NOMO-1 (cell line): ENCODE measurements around the gene LRRTM3.
A peak's percentile ranks its signal among the peaks of the same experiment; 100 is the strongest.

Experiments used
- DNase-seq, 2 experiments: peaks; one replicate each; lab custom pipeline; 2025; ENCODE audit not compliant: unreplicated experiment in 2 of 2; lab: John Stamatoyannopoulos, UW

The LRRTM3 gene

GRCh38 chr10:66925896-66926715 lies at the start of gene LRRTM3:
Gene LRRTM3 (plus strand): TSS chr10:66926036.
- DNase-seq, result peak; percentile 27 to 68

- no peak for DNase-seq
Measured at GRCh38 chr10:66877361-66877760, 48.5 kb upstream of the LRRTM3 start.

GRCh38 chr10:66880292-66880691 lies 45.5 kb upstream of the LRRTM3 start:
- no peak for DNase-seq

- no peak for DNase-seq
Measured at GRCh38 chr10:66880826-66881225, 45.0 kb upstream of the LRRTM3 start.

GRCh38 chr10:66881814-66882213 lies 44.0 kb upstream of the LRRTM3 start:
- no peak for DNase-seq

- DNase-seq, result no peak
Measured at GRCh38 chr10:66882271-66882670, 43.6 kb upstream of the LRRTM3 start.

- DNase-seq, result no peak
Measured at GRCh38 chr10:66886848-66887247, 39.0 kb upstream of the LRRTM3 start.

- DNase-seq, result no peak
Measured at GRCh38 chr10:66888237-66888636, 37.6 kb upstream of the LRRTM3 start.

GRCh38 chr10:66892871-66893270 lies 33.0 kb upstream of the LRRTM3 start:
- no peak for DNase-seq

GRCh38 chr10:66910671-66911070 lies 15.2 kb upstream of the LRRTM3 start:
- no peak for DNase-seq

GRCh38 chr10:66916030-66916429 lies 9.8 kb upstream of the LRRTM3 start:
- no peak for DNase-seq

GRCh38 chr10:66917104-66917503 lies 8.7 kb upstream of the LRRTM3 start:
- DNase-seq, result no peak

- DNase-seq, result no peak
Measured at GRCh38 chr10:66919248-66919647, 6.6 kb upstream of the LRRTM3 start.

GRCh38 chr10:66924674-66925345 lies 1.0 kb upstream of the LRRTM3 start:
- DNase-seq, result no peak

- DNase-seq, result no peak
Measured at GRCh38 chr10:66925373-66925772, 463 bp upstream of the LRRTM3 start.

GRCh38 chr10:66926841-66927240 lies 1.0 kb downstream of the LRRTM3 start:
- DNase-seq, result no peak

GRCh38 chr10:66927251-66927935 lies 1.6 kb downstream of the LRRTM3 start:
- DNase-seq, result no peak

- no peak for DNase-seq
Measured at GRCh38 chr10:66927971-66928770, 2.3 kb downstream of the LRRTM3 start.

GRCh38 chr10:66928776-66929175 lies 2.9 kb downstream of the LRRTM3 start:
- DNase-seq, result no peak

GRCh38 chr10:66929375-66929774 lies 3.5 kb downstream of the LRRTM3 start:
- no peak for DNase-seq
